Kidney epithelial cell (primary cell): ENCODE data around the gene NOL4L. TPM values are rescaled to one million over a fixed set of nuclear protein-coding genes. Genes with fewer than 3 reads are reported as not detected.

Experiments
- DNase-seq: peaks from one replicate; pipeline ENCODE4 v3.0.0-alpha.2; 2010; ENCODE audit warnings: low read depth
- H3K27me3 ChIP-seq: 2 replicates; pipeline ENCODE4 v1.6.0; 2011; ENCODE audit warnings: low read length; ENCODE audit not compliant: control insufficient read depth, insufficient read depth
- H3K36me3 ChIP-seq: 2 replicates; pipeline ENCODE4 v1.5.1; 2011; ENCODE audit warnings: low read length; ENCODE audit not compliant: control insufficient read depth, insufficient read depth
- H3K4me3 ChIP-seq: 2 replicates; pipeline ENCODE4 v1.5.1; 2011; ENCODE audit warnings: low read depth, mild to moderate bottlenecking, control low read depth, low read length
- CTCF ChIP-seq: IDR thresholded peaks from 2 replicates; pipeline ENCODE4 v1.5.1; 2011; ENCODE audit warnings: mild to moderate bottlenecking, moderate library complexity, low read length, control low read depth, inconsistent platforms; ENCODE audit not compliant: insufficient read depth, poor library complexity, severe bottlenecking
- total RNA-seq: library from RNA; depleted of rRNA; stranded (reverse); fragments of >200 nt; gene quantifications from 2 replicates; pipeline ENCODE4 v1.2.3, GENCODE V29; 2015

The NOL4L gene
- total RNA-seq, 1 donor from 2014 or later = 31.4 TPM

DNA sequence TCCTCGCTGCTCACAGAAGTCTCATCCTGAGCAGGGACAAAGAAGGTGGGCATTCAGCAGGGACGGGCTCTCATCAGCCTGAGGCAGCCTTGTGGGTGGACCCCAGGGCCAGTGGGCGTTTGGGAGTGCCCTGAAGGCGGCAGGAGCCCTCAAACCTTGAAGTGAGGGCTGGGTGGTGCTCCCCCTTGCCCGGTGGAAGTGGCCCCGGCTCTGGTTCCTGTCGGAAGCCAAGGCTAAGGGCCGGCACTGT lies 110.5 kb downstream of the NOL4L start:
- no peak for TF ChIP-seq CTCF

GRCh38 chr20:32474009-32474716 lies 111.0 kb downstream of the NOL4L start:
- TF ChIP-seq CTCF = no peak
- Histone ChIP-seq H3K36me3 (peaks cover 1% of the 10 kb centered on the region), H3K4me3 (peak overlapping the region; percentile 31), H3K27me3 (no peaks in the 10 kb centered on the region)
- DNase-seq = no peak

More for the DNA sequence above, 110.5 kb downstream of the NOL4L start:
- Histone ChIP-seq H3K36me3 (peaks cover 1% of the 10 kb centered on the region), H3K4me3 (peak overlapping the region; percentile 31), H3K27me3 (no peaks in the 10 kb centered on the region)
- DNase-seq = no peak

DNA sequence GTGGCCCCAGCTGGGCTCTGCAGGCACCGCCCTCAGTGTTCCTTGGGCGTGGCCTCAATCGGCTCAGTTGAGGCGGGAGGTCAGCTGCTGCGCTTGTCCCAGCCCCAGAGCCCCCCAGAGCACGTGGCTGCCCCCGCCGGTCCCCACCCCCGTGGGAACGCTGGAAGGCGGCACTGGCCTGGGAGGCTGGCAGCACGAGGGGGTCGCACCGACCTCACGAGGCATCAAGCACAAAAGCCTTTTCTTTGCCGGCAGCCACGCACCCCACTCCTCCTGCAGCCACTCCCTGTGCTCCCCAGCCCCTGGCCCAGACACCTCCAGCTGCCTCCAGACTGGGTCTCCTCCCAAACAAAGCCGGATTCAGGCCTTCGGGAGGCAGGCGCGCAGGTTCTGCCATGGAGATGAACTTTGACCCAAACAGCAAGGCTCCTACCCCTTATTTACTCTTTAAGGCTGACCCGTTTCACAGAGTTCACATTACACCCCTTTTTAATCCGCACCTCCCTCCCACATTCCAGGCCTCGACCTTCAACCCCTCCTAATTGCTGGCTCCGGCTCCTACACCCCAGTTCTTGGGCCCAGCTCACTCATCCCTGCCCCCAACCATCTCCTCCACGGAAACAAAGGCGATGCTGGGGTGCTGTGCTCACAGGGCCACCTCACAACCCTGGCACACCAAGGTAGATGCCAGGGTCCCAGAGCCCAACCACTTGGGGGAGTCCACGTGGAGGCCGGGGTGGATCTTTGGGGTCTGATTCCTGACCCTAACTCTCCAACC lies 111.7 kb downstream of the NOL4L start:
- no peak for DNase-seq
- H3K36me3 ChIP-seq = peaks cover 1% of the 10 kb centered on the region
- TF ChIP-seq CTCF = no peak
- H3K27me3 ChIP-seq = no peaks in the 10 kb centered on the region
- peak overlapping the region; percentile 31 for H3K4me3 ChIP-seq

GRCh38 chr20:32472581-32473207 lies 112.4 kb downstream of the NOL4L start:
- H3K4me3 ChIP-seq = no peak overlapping the region
- TF ChIP-seq CTCF = no peak
- H3K27me3 ChIP-seq = no peaks in the 10 kb centered on the region
- H3K36me3 ChIP-seq = peaks cover 1% of the 10 kb centered on the region
- DNase-seq = no peak

DNA sequence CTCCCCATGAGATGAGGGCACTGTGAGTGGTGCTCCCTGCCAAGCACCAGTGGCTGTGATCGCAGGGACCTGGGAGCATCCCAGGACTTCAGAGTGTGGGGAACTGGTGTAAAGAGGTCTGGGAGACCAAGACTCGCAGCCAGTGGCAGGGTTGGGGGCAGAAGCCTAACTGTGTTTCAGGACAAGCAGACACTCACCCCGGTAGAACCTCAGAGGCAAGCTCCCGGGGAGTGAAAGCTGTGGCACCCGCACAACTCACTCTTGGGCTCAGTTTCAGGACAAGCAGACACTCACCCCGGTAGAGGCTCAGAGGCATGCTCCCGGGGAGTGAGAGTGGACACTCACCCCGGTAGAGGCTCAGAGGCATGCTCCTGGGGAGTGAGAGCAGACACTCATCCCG lies 114.2 kb downstream of the NOL4L start:
- Histone ChIP-seq H3K27me3 (no peaks in the 10 kb centered on the region), H3K36me3 (peaks cover 1% of the 10 kb centered on the region), H3K4me3 (no peak overlapping the region)
- DNase-seq = no peak
- TF ChIP-seq CTCF = no peak
